HG02763 (cell line): ENCODE measurements around the gene FCHO2.

Source experiments
- ATAC-seq: cut with Tn5 transposase; IDR thresholded peaks from one replicate; pipeline ENCODE4 v1.9.1; 2021; ENCODE audit warnings: mild to moderate bottlenecking, moderate library complexity; ENCODE audit not compliant: unreplicated experiment

The FCHO2 gene

GRCh38 chr5:73110190-73110589 lies 154.3 kb downstream of the FCHO2 start:
- no peak for ATAC-seq

- no peak for ATAC-seq
These were observed 155.7 kb downstream of the FCHO2 start for GRCh38 chr5:73111536-73111935.

- no peak for ATAC-seq
These were observed 156.5 kb downstream of the FCHO2 start for GRCh38 chr5:73112359-73112758.

- no peak for ATAC-seq
These were observed 158.3 kb downstream of the FCHO2 start for GRCh38 chr5:73114044-73114688.

GRCh38 chr5:73115399-73116051 lies 159.7 kb downstream of the FCHO2 start:
- ATAC-seq, result no peak

GRCh38 chr5:73116506-73116905 lies 160.7 kb downstream of the FCHO2 start:
- no peak for ATAC-seq

GRCh38 chr5:73117088-73117740 lies 161.4 kb downstream of the FCHO2 start:
- ATAC-seq, result no peak

- no peak for ATAC-seq
These were observed 162.6 kb downstream of the FCHO2 start for GRCh38 chr5:73118391-73118973.

GRCh38 chr5:73119451-73120157 lies 163.8 kb downstream of the FCHO2 start:
- no peak for ATAC-seq

GRCh38 chr5:73120222-73121118 lies 164.6 kb downstream of the FCHO2 start, which contains the start of gene TMEM171:
Gene TMEM171, plus strand, starts transcription at chr5:73120575. Its CDS starts 2,799 bp downstream, at chr5:73123374.
- ATAC-seq, result no peak

GRCh38 chr5:73121119-73121463 lies 165.2 kb downstream of the FCHO2 start:
- no peak for ATAC-seq

GRCh38 chr5:73122875-73123810 lies 167.3 kb downstream of the FCHO2 start:
- no peak for ATAC-seq

GRCh38 chr5:73125289-73125688 lies 169.4 kb downstream of the FCHO2 start:
- no peak for ATAC-seq

- no peak for ATAC-seq
These were observed 170.5 kb downstream of the FCHO2 start for GRCh38 chr5:73126381-73126780.

- ATAC-seq, result no peak
These were observed 171.1 kb downstream of the FCHO2 start for GRCh38 chr5:73126957-73127356.

- ATAC-seq, result no peak
These were observed 173.3 kb downstream of the FCHO2 start for GRCh38 chr5:73129143-73129542.

- ATAC-seq, result no peak
These were observed 175.0 kb downstream of the FCHO2 start for GRCh38 chr5:73130811-73131210.

GRCh38 chr5:73131711-73132425 lies 176.0 kb downstream of the FCHO2 start:
- ATAC-seq, result no peak
